ENCODE measurements around the gene SUPT20HL1.

The SUPT20HL1 gene

GRCh38 chrX:24399550-24399949 lies 39.1 kb downstream of the SUPT20HL1 start:
- no peak for DNase-seq

GRCh38 chrX:24405959-24406358 lies 45.5 kb downstream of the SUPT20HL1 start:
- DNase-seq, result no peak

Data from activated CD8-positive, alpha-beta memory T cell treated with anti-CD3 and anti-CD28 coated beads, Interleukin-2, amount 50 U/mL, for 4 hours (primary cell).